HepG2 (cell line): ENCODE measurements around the gene WDR70. TPM values are rescaled to one million over a fixed set of nuclear protein-coding genes. Genes with fewer than 3 reads are reported as not detected.

Experiments used
- IKZF4 ChIP-seq: sonication (generic); formaldehyde crosslinking; IDR thresholded peaks from 2 replicates; pipeline ENCODE4 v1.5.1; 2020; ENCODE audit warnings: borderline replicate concordance, mild to moderate bottlenecking, low read depth, missing genetic modification reagents; ENCODE audit errors: not compliant biosample characterization
- THYN1 ChIP-seq: sonication (generic); formaldehyde crosslinking; IDR thresholded peaks from 2 replicates; pipeline ENCODE4 v1.8.1; 2023; ENCODE audit warnings: low read depth, mild to moderate bottlenecking, moderate library complexity, missing genetic modification reagents, borderline replicate concordance
- ZKSCAN1 ChIP-seq: fragments of 150-350 bp; IDR thresholded peaks from 2 replicates; pipeline ENCODE4 v1.6.1; 2014; ENCODE audit warnings: low read length
- ZSCAN30 ChIP-seq: sonication (generic); formaldehyde crosslinking; IDR thresholded peaks from 2 replicates; pipeline ENCODE4 v1.5.0; 2020; ENCODE audit warnings: mild to moderate bottlenecking, missing genetic modification reagents
- polyA plus RNA-seq, 8 experiments: library from polyadenylated mRNA; depleted of rRNA in 3 of 8; stranded (reverse) in 7 of 8; unstranded in 1 of 8; fragments of >200 nt; fragmentation: Illumina TruSeq in 4 of 8; extraction: Trizol in 4 of 8; gene quantifications; 2 replicates each; pipeline versions ENCODE4 v1.2.1 to v1.2.3, GENCODE V29; 2011 to 2016; ENCODE audit warnings: low read depth in 4 of 8, missing spikeins in 1 of 8, mixed read lengths in 1 of 8; ENCODE audit not compliant: insufficient read depth in 1 of 8
- total RNA-seq, 5 experiments: library from RNA; depleted of rRNA; stranded (reverse); fragments of >200 nt; fragmentation: Illumina TruSeq; extraction: Trizol; gene quantifications; 2 replicates each; pipeline ENCODE4 v1.2.3, GENCODE V29; 2016; ENCODE audit warnings: low read depth in 1 of 5
- TF ChIP-seq, protein P1 (sequence below): sonication (generic); IDR thresholded peaks from 2 replicates; pipeline ENCODE4 v1.6.1; 2016; ENCODE audit warnings: low read depth, borderline replicate concordance
- TF ChIP-seq, protein P2 (sequence below): sonication (generic); formaldehyde crosslinking; IDR thresholded peaks from 2 replicates; pipeline ENCODE4 v1.8.1; 2023; ENCODE audit warnings: missing genetic modification reagents, inconsistent platforms, borderline replicate concordance
- TF ChIP-seq, protein P3 (sequence below): sonication (generic); formaldehyde crosslinking; IDR thresholded peaks from 2 replicates; pipeline ENCODE4 v1.4.0; 2020; ENCODE audit warnings: missing genetic modification reagents, borderline replicate concordance

The WDR70 gene
- total and polyA plus RNA-seq, 2 of the 13 experiments (the other 11 are each of a cell fraction or from before 2014, with no cell fraction given) = 14.6 to 30.6 TPM

DNA sequence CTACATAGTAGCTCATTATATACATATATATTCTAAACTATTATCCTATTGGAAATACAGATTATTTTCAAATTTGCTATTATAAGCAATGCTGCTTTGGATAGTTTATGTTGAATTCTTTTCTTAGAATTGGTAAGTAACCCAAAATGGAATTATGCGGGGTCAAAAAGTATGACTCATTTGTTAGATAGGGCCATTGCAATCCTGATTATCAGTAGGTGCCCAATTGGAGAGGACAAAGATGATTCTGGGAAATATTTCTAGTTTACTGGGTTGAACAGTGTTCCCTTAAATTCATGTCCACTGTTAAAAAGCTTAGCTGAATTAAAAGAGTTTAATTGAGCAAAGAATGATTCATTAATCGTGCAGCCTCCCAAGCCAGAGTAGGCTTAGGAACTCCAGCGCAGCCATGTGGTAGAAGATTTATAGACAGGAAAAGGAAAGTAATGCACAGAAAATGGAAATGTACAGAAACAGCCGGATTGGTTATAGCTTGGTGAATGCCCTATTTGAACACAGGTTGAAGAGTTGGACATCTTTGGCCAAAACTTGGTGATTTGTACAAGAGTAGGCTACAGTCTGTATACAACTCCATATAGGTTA lies 379.0 kb downstream of the WDR70 start (continued):
- TF ChIP-seq, protein P1, sequence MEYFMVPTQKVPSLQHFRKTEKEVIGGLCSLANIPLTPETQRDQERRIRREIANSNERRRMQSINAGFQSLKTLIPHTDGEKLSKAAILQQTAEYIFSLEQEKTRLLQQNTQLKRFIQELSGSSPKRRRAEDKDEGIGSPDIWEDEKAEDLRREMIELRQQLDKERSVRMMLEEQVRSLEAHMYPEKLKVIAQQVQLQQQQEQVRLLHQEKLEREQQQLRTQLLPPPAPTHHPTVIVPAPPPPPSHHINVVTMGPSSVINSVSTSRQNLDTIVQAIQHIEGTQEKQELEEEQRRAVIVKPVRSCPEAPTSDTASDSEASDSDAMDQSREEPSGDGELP = no peak
- TF ChIP-seq THYN1 (CRISPR knock-in tag) (no peak), ZSCAN30 (no peak), ZKSCAN1 (no peak), IKZF4 (no peak)
- TF ChIP-seq, protein P2, sequence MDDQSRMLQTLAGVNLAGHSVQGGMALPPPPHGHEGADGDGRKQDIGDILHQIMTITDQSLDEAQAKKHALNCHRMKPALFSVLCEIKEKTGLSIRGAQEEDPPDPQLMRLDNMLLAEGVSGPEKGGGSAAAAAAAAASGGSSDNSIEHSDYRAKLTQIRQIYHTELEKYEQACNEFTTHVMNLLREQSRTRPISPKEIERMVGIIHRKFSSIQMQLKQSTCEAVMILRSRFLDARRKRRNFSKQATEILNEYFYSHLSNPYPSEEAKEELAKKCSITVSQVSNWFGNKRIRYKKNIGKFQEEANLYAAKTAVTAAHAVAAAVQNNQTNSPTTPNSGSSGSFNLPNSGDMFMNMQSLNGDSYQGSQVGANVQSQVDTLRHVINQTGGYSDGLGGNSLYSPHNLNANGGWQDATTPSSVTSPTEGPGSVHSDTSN (CRISPR knock-in tag) = no peak
- TF ChIP-seq, protein P3, sequence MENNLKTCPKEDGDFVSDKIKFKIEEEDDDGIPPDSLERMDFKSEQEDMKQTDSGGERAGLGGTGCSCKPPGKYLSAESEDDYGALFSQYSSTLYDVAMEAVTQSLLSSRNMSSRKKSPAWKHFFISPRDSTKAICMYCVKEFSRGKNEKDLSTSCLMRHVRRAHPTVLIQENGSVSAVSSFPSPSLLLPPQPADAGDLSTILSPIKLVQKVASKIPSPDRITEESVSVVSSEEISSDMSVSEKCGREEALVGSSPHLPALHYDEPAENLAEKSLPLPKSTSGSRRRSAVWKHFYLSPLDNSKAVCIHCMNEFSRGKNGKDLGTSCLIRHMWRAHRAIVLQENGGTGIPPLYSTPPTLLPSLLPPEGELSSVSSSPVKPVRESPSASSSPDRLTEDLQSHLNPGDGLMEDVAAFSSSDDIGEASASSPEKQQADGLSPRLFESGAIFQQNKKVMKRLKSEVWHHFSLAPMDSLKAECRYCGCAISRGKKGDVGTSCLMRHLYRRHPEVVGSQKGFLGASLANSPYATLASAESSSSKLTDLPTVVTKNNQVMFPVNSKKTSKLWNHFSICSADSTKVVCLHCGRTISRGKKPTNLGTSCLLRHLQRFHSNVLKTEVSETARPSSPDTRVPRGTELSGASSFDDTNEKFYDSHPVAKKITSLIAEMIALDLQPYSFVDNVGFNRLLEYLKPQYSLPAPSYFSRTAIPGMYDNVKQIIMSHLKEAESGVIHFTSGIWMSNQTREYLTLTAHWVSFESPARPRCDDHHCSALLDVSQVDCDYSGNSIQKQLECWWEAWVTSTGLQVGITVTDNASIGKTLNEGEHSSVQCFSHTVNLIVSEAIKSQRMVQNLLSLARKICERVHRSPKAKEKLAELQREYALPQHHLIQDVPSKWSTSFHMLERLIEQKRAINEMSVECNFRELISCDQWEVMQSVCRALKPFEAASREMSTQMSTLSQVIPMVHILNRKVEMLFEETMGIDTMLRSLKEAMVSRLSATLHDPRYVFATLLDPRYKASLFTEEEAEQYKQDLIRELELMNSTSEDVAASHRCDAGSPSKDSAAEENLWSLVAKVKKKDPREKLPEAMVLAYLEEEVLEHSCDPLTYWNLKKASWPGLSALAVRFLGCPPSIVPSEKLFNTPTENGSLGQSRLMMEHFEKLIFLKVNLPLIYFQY = no peak
- TF ChIP-seq, all 625 proteins: peak for 0
